ENCODE data around the gene LRRC27. TPM values are rescaled to one million over a fixed set of nuclear protein-coding genes. Genes with fewer than 3 reads are reported as not detected.

Gene LRRC27
- polyA plus RNA-seq, 3 donors: 3.6 to 12.8 (median 3.6) TPM

- Mint-ChIP-seq H3K4me3 (no peak overlapping the region), H3K36me3 (peaks cover 12 to 14% of the 10 kb centered on the region in 2 donors), H3K9me3 (peaks cover 0 to 11% (median 5%) of the 10 kb centered on the region in 7 donors), H3K4me1 (peaks cover 26% of the 10 kb centered on the region), H3K27ac (no peak overlapping the region), H3K27me3 (ENCODE audit: low read depth in 3 of 3) (peaks cover 16 to 32% (median 21%) of the 10 kb centered on the region in 3 donors)
- TF ChIP-seq, protein P1, sequence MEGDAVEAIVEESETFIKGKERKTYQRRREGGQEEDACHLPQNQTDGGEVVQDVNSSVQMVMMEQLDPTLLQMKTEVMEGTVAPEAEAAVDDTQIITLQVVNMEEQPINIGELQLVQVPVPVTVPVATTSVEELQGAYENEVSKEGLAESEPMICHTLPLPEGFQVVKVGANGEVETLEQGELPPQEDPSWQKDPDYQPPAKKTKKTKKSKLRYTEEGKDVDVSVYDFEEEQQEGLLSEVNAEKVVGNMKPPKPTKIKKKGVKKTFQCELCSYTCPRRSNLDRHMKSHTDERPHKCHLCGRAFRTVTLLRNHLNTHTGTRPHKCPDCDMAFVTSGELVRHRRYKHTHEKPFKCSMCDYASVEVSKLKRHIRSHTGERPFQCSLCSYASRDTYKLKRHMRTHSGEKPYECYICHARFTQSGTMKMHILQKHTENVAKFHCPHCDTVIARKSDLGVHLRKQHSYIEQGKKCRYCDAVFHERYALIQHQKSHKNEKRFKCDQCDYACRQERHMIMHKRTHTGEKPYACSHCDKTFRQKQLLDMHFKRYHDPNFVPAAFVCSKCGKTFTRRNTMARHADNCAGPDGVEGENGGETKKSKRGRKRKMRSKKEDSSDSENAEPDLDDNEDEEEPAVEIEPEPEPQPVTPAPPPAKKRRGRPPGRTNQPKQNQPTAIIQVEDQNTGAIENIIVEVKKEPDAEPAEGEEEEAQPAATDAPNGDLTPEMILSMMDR (IDR thresholded peaks at IDR 0.05): no peak
- Histone ChIP-seq H3K27me3 (ENCODE audit: control insufficient read depth in 2 of 2, insufficient read depth in 2 of 2, low read length in 2 of 2) (peaks cover 4 to 20% of the 10 kb centered on the region in 2 donors), H2AFZ (ENCODE audit: insufficient read depth, low read depth, low read length, poor library complexity, severe bottlenecking) (no peak overlapping the region), H4K20me1 (ENCODE audit: insufficient read depth, low read length) (peaks cover 86% of the 10 kb centered on the region), H3K4me2 (replicated peaks; ENCODE audit: extremely low read depth, low read length, poor library complexity, severe bottlenecking) (no peak overlapping the region), H3K79me2 (ENCODE audit: insufficient read depth, low read length) (peaks cover 15% of the 10 kb centered on the region), H3K4me1 (ENCODE audit: control insufficient read depth in 1 of 2, insufficient read depth in 2 of 2, low read length in 2 of 2) (peaks cover 9 to 13% of the 10 kb centered on the region in 2 donors), H3K4me3 (replicated peaks in 1 of 3; ENCODE audit: low read depth in 2 of 3, low read length in 3 of 3) (no peak overlapping the region), H3K9ac (ENCODE audit: insufficient read depth, low read length, poor library complexity, severe bottlenecking) (no peak overlapping the region), H3K27ac (ENCODE audit: low read depth in 1 of 2, low read length in 2 of 2) (no peak overlapping the region), H3K9me3 (replicated peaks in 1 of 2; ENCODE audit: control insufficient read depth in 1 of 2, insufficient read depth in 1 of 2, low read length in 2 of 2) (no peaks in the 10 kb centered on the region), H3K36me3 (replicated peaks in 1 of 2; ENCODE audit: control insufficient read depth in 1 of 2, insufficient read depth in 2 of 2, low read length in 2 of 2) (no peaks in the 10 kb centered on the region)
- WGBS (ENCODE audit: insufficient coverage): 96% methylated on average over 20 of the region's 29 CpGs
- intact Hi-C loops (cut with micrococcal nuclease): loop anchor here (10.0 kb wide), 4 partner anchors 68 to 1072 kb away; partner anchors contain the start of genes ECHS1 (in 1 of the 2), INPP5A (in 1 of the 2) and PAOX (in 1 of the 2)
- DNase-seq: no peak
Observed at GRCh38 chr10:132302421-132303310, 29.3 kb upstream of the LRRC27 start.

- Histone ChIP-seq H3K9ac (ENCODE audit: insufficient read depth, low read length, poor library complexity, severe bottlenecking) (no peak overlapping the region), H3K36me3 (replicated peaks in 1 of 2; ENCODE audit: control insufficient read depth in 1 of 2, insufficient read depth in 2 of 2, low read length in 2 of 2) (no peaks in the 10 kb centered on the region), H2AFZ (ENCODE audit: insufficient read depth, low read depth, low read length, poor library complexity, severe bottlenecking) (no peak overlapping the region), H3K27me3 (ENCODE audit: control insufficient read depth in 2 of 2, insufficient read depth in 2 of 2, low read length in 2 of 2) (peaks cover 4 to 20% of the 10 kb centered on the region in 2 donors), H3K4me2 (replicated peaks; ENCODE audit: extremely low read depth, low read length, poor library complexity, severe bottlenecking) (no peak overlapping the region), H3K27ac (ENCODE audit: low read depth in 1 of 2, low read length in 2 of 2) (no peak overlapping the region), H3K4me1 (ENCODE audit: control insufficient read depth in 1 of 2, insufficient read depth in 2 of 2, low read length in 2 of 2) (peaks cover 9 to 17% of the 10 kb centered on the region in 2 donors), H3K4me3 (replicated peaks in 1 of 3; ENCODE audit: low read depth in 2 of 3, low read length in 3 of 3) (no peak overlapping the region), H3K9me3 (replicated peaks in 1 of 2; ENCODE audit: control insufficient read depth in 1 of 2, insufficient read depth in 1 of 2, low read length in 2 of 2) (no peaks in the 10 kb centered on the region), H3K79me2 (ENCODE audit: insufficient read depth, low read length) (peaks cover 15% of the 10 kb centered on the region), H4K20me1 (ENCODE audit: insufficient read depth, low read length) (peaks cover 79% of the 10 kb centered on the region)
- 94% methylated on average over 13 of the region's 21 CpGs for WGBS (ENCODE audit: insufficient coverage)
- no peak for DNase-seq
- H3K27me3 Mint-ChIP-seq (ENCODE audit: low read depth in 3 of 3): peaks cover 16 to 29% (median 19%) of the 10 kb centered on the region in 3 donors
- peaks cover 22% of the 10 kb centered on the region for H3K4me1 Mint-ChIP-seq
- H3K9me3 Mint-ChIP-seq: peaks cover 0 to 11% (median 5%) of the 10 kb centered on the region in 7 donors
- intact Hi-C loops (cut with micrococcal nuclease): loop anchor here (10.0 kb wide), 4 partner anchors 69 to 1071 kb away; partner anchors contain the start of genes ECHS1 (in 1 of the 2), INPP5A (in 1 of the 2) and PAOX (in 1 of the 2)
- TF ChIP-seq, protein P1 (IDR thresholded peaks at IDR 0.05): no peak
- no peak overlapping the region for H3K4me3 Mint-ChIP-seq
- peak overlapping the region in 1 of 7 donors; percentile 62 for H3K27ac Mint-ChIP-seq
- peaks cover 12 to 14% of the 10 kb centered on the region in 2 donors for H3K36me3 Mint-ChIP-seq
Observed at GRCh38 chr10:132303361-132304115, 28.5 kb upstream of the LRRC27 start.
